Non-pigmented ciliary epithelial cell (primary cell): ENCODE measurements around the gene SEMA3F.

ENCODE experiments used
- DNase-seq: peaks from one replicate; pipeline ENCODE4 v3.0.0-alpha.2; 2010; ENCODE audit warnings: low read depth

Gene SEMA3F

DNA sequence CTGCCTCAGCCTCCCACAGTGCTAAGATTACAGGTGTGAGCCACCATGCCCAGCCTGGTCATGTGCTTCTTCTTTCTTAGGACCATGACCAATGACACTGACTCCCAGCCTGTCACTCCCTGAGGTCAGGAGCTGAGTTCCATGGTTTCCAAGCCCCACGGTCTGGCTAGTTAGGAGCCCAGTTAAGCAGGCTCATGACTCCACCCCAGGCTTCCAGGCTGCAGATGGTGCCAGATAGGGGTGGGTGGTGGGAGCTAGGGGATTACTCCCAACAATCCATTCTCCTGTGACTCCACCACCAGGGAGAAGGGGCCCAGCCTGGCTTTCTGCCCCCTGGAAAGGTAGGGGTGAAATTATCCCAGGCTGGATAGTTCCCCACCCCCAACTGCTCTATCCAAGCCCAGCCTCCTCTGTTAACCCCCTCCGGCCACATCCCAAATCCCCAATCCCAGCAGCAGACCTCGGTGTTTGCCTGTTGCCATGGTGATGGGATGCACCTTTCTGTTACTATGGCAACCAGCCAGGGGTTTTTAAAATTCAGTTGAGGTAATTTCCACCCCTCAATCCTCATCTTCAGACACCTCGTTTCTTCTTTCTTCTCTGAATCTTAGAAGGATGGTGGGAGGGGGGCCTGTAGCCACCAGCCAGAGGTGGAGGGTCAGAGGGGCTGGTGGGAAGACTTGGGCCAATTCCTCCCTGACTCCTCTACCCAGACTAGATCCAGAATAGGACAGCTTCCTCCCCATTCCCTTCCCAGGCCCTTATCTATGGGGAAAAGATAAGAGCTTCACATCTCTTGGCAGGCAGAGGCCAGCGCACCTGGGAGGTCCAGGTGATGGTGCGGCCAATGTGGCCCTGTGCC lies 22.5 kb upstream of the SEMA3F start:
- DNase-seq, result no peak

GRCh38 chr3:50133283-50133615 lies 21.9 kb upstream of the SEMA3F start:
- DNase-seq, result no peak

DNA sequence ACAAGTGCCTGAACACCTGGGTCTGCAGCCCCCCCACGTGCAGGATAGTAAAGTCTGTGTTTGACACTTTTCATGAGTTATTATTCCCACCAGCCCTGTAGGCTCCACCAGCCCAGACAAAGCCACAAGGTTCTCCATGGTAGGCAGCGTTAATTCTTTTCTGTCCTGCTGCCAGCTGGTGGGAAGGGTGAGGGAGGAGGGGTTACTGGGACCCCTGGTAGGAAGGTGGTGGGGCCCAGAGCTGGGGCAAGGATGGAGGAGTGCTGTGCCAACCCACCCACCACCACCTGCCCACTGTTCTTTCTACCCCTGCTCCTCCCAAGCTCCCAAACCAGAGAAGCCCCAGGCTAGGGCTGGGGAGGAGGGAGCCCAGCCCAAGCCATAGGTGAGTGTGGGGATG lies 20.8 kb upstream of the SEMA3F start:
- no peak for DNase-seq

- DNase-seq, result no peak
Observed at GRCh38 chr3:50135964-50136363, 19.2 kb upstream of the SEMA3F start.

DNA sequence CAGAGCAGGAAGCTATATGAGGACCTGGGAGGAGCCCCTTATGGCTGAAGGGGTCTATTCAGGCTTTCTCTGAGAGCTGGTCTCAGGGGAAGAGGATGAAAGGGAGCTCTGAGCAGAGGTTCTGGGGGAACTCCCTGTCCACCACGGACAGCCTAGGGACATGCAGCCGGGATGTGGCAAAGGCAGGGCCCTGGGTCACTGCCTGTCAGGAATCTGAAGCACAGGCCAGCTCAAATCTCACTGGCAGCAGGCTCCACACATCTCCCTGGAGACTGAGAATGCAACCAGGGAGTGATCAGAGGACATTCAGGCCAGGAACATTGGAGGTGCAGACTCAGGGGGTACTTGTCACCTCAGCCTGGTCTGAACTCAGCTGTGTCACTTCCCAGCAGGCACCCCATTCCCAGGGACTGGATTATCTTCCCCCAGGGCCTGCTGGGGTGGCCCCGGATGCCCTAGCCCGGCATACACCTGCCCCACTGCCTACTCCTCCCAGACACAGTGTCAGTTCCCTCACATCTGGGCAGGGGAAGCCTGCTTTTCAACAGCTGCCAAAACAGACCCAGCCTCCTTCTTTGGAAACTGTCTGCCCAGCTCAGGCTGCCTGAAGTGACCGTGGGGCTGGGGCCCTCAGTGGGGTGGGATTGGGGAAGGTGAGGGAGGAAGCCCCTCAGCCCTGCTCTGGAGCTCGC lies 18.3 kb upstream of the SEMA3F start:
- DNase-seq, result no peak

DNA sequence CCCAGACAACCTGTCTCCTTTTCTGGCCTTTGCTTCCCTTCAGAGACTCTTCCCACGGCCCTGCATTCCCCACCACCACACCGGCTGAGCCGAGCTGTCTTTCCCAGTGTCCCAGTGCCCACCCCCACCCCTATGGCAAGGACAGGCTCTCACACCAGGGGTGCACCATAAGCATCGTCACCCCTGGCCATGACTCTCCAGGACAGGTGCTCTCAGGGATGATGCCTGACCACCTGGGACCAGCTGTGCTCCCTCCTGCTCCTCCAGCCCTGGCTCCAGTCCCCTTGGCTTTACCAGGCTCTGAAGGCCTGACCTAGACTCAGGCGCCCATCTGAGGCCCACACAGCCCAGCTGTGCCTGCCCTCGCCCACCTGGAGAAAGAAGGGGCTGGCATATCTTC lies 17.6 kb upstream of the SEMA3F start:
- no peak for DNase-seq

GRCh38 chr3:50138266-50139200 lies 16.6 kb upstream of the SEMA3F start:
- no peak for DNase-seq

DNA sequence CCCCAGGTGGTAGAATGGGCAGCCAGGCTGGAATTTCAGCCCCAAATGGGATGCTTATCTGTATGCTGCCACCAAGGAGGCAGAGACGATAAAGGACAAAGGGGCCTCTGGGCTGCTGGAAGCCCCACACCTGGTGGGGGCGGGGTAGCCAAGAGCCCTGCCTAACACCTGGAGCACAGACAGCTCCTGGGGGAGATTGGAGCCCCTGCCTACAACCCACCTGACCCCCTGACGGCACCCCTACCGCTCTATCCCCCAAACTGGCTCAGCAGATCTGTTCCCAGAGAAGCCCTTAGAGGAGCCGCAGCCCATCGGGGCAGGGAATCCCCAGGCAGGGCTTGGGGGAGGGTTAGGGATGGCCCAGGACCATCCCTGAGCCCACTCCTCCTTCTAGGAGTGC lies 15.8 kb upstream of the SEMA3F start:
- DNase-seq, result no peak

DNA sequence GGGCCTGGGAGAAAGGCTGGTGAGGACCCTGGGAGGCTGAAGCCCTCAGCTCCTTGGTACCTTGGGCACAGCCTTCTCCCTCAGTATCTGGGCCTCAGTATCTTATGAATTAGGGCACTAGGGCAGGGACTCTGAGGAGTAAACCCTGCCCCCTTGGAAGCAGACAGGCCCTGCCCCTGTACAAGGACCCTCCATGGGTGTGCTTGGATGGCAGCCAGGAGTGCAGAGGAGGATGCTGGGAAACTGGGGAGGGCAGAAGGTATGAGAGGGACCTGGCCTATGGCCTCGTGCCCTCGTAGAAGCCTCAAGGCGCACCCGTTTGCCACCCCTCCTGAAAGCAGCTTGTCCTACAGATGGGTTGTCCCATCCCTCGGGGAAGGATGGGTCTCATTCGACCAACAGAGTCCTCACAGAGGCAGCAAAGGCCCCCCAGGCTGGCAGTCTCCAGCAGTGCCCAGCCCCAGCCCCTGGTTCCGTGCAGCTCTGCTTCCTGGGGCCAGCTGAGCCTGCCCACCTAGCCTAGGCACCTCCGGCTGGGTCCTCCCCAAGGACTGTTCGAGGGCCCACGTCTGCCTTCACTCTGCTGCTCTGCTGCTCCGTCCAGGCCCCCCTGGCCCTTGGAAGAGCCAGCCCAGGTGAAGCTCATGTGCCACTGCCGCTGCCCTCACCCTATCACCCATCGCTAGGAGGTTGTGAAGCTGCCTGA lies 15.3 kb upstream of the SEMA3F start:
- DNase-seq, result no peak

DNA sequence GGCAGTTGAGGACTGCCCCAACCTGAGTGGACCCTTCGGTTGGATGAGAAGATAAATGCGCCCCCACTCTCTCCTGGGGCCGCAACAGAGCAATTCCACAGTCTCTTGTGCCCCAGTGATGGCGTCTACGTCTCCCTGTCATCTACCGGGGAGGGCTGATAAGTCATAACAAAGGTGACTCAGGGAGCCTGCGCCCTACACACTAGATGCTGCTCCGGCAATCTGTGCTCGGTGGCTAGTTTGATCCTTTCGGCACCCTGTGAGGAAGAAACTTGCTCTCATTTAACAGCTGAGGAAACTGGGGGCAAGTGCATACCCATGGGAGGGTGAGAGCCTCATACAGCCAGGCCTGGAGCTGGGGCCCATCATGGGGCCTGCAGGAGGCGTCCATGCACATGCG lies 14.1 kb upstream of the SEMA3F start:
- no peak for DNase-seq

GRCh38 chr3:50146316-50146901 lies 8.7 kb upstream of the SEMA3F start:
- DNase-seq, result no peak

- DNase-seq, result no peak
Observed at GRCh38 chr3:50147016-50147415, 8.1 kb upstream of the SEMA3F start.

DNA sequence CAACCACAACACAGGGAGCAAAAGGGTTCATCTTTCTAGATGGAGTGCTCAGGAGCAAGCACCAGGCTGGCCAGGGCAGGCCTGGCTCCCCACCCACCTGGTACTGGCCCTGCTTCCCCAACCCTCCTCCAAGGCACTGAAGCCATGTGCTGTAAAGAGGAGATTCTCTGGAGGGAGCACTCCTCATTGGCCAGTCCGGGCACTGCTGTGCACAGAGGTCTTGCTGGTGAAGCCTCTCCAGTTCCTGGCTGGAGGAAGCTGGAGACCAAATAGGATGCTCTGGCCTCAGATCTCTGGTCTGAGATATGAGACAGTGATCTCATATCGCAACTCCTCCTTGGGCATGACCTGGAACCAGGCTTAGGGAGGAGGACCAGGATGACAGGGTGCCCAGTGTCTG lies 7.7 kb upstream of the SEMA3F start:
- no peak for DNase-seq

DNA sequence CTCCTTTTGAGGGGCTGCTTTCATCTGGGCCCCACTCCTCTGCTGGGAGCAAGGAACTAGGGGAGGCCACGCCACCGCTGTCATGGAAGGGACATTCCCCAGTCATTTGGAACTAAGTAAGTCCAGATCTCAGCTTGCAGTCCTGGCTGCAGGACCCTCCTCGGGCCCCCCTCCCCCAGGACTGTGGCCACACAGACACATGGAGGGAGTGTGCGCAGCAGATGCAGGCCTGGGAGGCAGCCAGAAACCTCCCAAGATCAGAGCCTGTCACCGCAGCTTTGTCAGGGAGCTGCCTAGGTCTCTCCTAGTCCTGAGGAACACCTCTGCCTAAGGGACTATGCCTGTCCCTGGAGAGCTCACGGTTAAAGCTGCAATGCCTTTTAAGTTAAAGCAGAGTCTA lies 7.3 kb upstream of the SEMA3F start:
- no peak for DNase-seq

- DNase-seq, result no peak
Observed at GRCh38 chr3:50150404-50150750, 4.7 kb upstream of the SEMA3F start.

GRCh38 chr3:50150863-50151686 lies 4.0 kb upstream of the SEMA3F start:
- no peak for DNase-seq

DNA sequence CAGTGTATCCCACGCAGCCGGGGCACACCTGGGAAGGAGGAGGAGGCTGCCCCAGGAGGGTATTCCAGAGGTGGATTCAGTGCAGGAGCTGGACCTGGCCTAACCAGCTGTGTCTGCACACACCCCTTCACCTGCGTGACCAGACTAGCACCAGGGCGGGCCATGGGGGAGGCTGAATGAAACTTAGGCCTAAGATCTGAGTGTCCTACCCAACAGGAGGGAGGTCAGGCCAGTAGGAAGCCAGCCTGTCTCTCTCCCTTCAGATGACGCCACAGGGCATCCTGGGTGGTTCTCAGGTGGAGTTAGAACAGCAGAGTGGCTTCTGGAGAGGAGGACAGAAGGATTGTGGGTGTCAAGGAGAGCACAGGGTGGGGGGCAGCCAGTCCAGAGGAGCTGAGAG lies 3.4 kb upstream of the SEMA3F start:
- no peak for DNase-seq

GRCh38 chr3:50153782-50154475 lies 1.2 kb upstream of the SEMA3F start:
- DNase-seq, result no peak

- DNase-seq, result no peak
Observed at GRCh38 chr3:50154476-50154839, 666 bp upstream of the SEMA3F start.

- no peak for DNase-seq
Observed at GRCh38 chr3:50155491-50155878, 361 bp downstream of the SEMA3F start.
